Neural crest cell (in vitro differentiated cells): ENCODE data around the gene QPRT. TPM values are rescaled to one million over a fixed set of nuclear protein-coding genes. Genes with fewer than 3 reads are reported as not detected.
"Not testable (repeated sequence)": the region's sequence is repeated elsewhere in the genome, so short reads cannot be mapped to it uniquely, and the experiment has no call there.

ENCODE experiments used
- DNase-seq: peaks from one replicate; pipeline ENCODE4 v3.0.0; 2021; ENCODE audit warnings: low read depth, mixed read lengths, low spot score
- H3K27ac Mint-ChIP-seq: one replicate; pipeline ENCODE4 v1.8.0; 2021; ENCODE audit warnings: mild to moderate bottlenecking, mixed read lengths; ENCODE audit not compliant: unreplicated experiment
- H3K27me3 Mint-ChIP-seq: 2 replicates; pipeline ENCODE4 v1.8.0; 2021; ENCODE audit warnings: low read depth, mild to moderate bottlenecking, mixed read lengths
- H3K36me3 Mint-ChIP-seq: 2 replicates; pipeline ENCODE4 v1.8.0; 2021; ENCODE audit warnings: low read depth, mild to moderate bottlenecking, mixed read lengths
- H3K4me1 Mint-ChIP-seq: 2 replicates; pipeline ENCODE4 v1.8.0; 2021; ENCODE audit warnings: mixed read lengths
- H3K4me3 Mint-ChIP-seq: one replicate; pipeline ENCODE4 v1.8.0; 2021; ENCODE audit warnings: mild to moderate bottlenecking, mixed read lengths
- H3K9me3 Mint-ChIP-seq: 2 replicates; pipeline ENCODE4 v1.8.0; 2021; ENCODE audit warnings: mixed read lengths
- total RNA-seq: library from RNA; stranded (reverse); gene quantifications from 2 replicates; pipeline ENCODE4 v1.2.1, GENCODE V29; 2021
- TF ChIP-seq, protein P1 (sequence below): fragments of 200-600 bp; sonication (generic); conservative IDR thresholded peaks from 2 replicates; pipeline ENCODE4 v1.5.0; 2021; ENCODE audit warnings: antibody characterized with exemption, mild to moderate bottlenecking

The QPRT gene
- total RNA-seq, 1 donor from 2014 or later, result 77.3 TPM

DNA sequence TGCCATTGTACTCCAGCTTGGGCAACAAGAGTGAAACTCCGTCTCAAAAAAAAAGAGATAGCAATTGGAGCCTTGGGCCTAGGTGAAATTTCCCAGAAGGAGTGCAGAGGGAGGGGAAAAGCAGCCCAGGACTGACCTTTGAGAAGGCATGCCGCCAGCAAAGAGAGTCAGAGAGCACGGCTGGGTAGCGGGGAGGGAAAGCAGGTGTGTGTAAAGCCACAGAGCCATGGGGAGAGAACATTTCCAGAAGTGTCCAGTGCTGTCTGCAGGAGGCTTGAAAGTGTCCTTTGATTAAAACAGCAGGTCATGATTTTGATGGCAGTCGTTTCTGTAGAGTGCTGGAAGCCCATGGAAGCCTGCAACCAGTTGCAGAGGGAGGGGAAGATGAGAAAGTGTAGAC, 58.7 kb downstream of the QPRT start:
- Mint-ChIP-seq H3K4me3 (no peak overlapping the region), H3K27ac (no peak overlapping the region), H3K4me1 (peaks cover 4% of the 10 kb centered on the region), H3K36me3 (no peaks in the 10 kb centered on the region), H3K9me3 (no peaks in the 10 kb centered on the region), H3K27me3 (peaks cover 3% of the 10 kb centered on the region)
- no peak for DNase-seq
- TF ChIP-seq, protein P1, sequence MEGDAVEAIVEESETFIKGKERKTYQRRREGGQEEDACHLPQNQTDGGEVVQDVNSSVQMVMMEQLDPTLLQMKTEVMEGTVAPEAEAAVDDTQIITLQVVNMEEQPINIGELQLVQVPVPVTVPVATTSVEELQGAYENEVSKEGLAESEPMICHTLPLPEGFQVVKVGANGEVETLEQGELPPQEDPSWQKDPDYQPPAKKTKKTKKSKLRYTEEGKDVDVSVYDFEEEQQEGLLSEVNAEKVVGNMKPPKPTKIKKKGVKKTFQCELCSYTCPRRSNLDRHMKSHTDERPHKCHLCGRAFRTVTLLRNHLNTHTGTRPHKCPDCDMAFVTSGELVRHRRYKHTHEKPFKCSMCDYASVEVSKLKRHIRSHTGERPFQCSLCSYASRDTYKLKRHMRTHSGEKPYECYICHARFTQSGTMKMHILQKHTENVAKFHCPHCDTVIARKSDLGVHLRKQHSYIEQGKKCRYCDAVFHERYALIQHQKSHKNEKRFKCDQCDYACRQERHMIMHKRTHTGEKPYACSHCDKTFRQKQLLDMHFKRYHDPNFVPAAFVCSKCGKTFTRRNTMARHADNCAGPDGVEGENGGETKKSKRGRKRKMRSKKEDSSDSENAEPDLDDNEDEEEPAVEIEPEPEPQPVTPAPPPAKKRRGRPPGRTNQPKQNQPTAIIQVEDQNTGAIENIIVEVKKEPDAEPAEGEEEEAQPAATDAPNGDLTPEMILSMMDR, result no peak

DNA sequence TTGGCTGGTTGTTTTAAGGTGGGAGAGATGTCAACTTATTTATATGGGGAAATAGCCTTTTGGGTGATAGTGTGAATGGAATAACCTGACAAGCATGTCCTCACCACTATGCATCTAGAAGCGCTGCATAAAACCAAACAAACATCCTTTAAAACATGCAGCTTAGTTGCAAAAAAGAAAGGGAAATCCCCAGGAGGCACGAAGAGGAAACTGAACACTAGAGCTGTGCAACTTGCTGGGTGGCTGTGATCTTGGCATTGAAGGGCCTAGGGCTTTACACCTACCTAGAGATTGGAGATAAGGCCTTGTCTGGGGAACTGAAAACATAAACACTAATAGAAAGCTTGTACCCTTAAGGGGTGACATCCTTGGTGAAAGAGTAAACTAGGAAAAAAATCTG, 59.5 kb downstream of the QPRT start:
- no peak overlapping the region for H3K27ac Mint-ChIP-seq
- DNase-seq, result no peak
- H3K4me1 Mint-ChIP-seq, result peaks cover 4% of the 10 kb centered on the region
- no peaks in the 10 kb centered on the region for H3K36me3 Mint-ChIP-seq
- no peak overlapping the region for H3K4me3 Mint-ChIP-seq
- TF ChIP-seq, protein P1, result no peak
- H3K9me3 Mint-ChIP-seq, result no peaks in the 10 kb centered on the region
- peaks cover 3% of the 10 kb centered on the region for H3K27me3 Mint-ChIP-seq

DNA sequence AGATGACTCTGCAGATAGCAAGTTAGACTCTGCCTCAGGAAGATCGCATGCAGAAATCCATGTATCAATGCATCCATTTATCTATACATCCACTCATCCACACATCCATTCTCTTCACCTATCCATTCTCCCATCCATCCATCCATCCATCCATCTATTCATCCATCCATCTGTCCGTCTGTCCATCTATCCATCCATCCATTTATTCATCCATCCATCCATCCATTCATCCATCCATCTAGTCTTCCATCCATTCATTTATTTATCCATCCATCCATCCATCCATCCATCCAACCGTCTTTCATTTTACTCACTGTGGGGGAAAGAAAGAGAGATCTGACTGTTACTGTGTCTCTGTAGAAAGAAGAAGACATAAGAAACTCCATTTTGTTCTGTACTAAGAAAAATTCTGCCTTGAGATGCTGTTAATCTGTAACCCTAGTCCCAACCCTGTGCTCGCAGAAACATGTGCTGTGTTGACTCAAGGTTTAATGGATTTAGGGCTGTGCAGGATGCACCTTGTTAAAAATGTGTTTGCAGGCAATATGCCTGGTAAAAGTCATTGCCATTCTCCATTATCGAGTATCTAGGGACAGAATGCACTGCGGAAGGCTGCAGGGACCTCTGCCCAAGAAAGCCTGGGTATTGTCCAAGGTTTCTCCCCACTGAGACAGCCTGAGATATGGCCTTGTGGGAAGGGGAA, 61.1 kb downstream of the QPRT start:
- not testable (repeated sequence) for DNase-seq, H3K27ac Mint-ChIP-seq, H3K4me1 Mint-ChIP-seq, H3K4me3 Mint-ChIP-seq, H3K9me3 Mint-ChIP-seq, H3K27me3 Mint-ChIP-seq, H3K36me3 Mint-ChIP-seq

DNA sequence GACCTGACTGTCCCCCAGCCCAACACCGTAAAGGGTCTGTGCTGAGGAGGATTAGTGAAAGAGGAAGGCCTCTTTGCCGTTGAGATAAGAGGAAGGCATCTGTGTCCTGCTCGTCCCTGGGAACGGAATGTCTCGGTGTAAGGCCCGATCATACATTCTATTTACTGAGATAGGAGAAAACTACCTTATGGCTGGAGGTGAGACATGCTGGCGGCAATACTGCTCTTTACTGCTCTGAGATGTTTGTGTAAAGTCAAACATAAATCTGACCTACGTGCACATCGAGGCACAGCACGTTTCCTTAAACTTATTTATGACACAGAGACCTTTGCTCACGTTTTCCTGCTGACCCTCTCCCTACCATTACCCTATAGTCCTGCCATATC, 61.6 kb downstream of the QPRT start:
- H3K27ac Mint-ChIP-seq, H3K36me3 Mint-ChIP-seq: not testable (repeated sequence)

DNA sequence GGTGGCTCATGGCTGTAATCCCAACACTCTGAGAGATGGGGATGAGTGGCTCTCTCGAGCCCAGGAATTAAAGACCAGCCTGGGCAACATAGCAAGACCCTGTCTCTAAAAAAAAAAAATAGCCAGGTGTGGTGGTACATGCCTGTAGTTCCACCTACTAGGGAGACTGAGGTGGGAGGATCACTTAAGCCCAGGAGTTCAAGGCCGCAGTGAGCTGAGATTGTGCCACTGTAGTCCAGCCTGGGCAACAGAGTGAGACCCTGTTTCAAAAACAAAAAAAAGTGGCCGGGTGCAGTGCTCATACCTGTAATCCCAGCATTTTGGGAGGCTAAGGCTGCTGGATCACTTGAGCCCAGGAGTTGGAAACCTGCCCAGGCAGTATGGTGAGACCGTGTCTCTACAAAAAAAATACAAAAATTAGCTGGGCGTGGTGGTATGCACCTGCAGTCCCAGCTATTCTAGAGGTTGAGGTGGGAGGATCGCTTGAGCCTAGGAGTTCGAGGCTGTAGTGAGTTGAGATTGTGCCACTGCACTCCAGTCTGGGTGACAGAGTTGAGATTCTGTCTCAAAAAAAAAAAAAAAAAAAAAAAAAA, 63.8 kb downstream of the QPRT start:
- H3K4me3 Mint-ChIP-seq, result no peak overlapping the region

More for the DNA sequence above, 61.6 kb downstream of the QPRT start:
- not testable (repeated sequence) for H3K4me3 Mint-ChIP-seq, H3K27me3 Mint-ChIP-seq, H3K9me3 Mint-ChIP-seq, H3K4me1 Mint-ChIP-seq, DNase-seq

DNA sequence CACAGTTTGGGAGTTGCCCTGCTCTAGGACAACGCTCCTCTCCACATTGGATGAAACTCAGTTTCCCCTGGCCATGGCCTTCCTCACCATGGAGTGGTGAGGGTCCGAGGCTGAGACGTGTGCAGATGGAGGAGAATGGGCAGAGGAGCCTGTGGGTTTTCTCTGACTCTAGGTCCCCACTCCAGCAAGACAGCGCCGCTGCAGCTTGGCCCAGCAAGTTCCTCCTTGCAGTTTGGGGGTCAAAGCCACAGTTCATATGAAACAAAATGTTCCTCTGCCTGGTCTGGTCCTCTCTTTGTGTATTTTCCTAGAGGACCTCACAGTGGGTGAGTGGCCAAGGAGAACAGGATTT, 64.5 kb downstream of the QPRT start:
- Mint-ChIP-seq H3K36me3 (no peaks in the 10 kb centered on the region), H3K27ac (no peak overlapping the region), H3K4me1 (peaks cover 4% of the 10 kb centered on the region), H3K4me3 (no peak overlapping the region), H3K27me3 (peaks cover 3% of the 10 kb centered on the region), H3K9me3 (no peaks in the 10 kb centered on the region)
- TF ChIP-seq, protein P1, result no peak
- no peak for DNase-seq

More for the DNA sequence above, 63.8 kb downstream of the QPRT start:
- TF ChIP-seq, protein P1, result no peak
- H3K36me3 Mint-ChIP-seq, result no peaks in the 10 kb centered on the region
- peaks cover 3% of the 10 kb centered on the region for H3K27me3 Mint-ChIP-seq
- peaks cover 4% of the 10 kb centered on the region for H3K4me1 Mint-ChIP-seq
- H3K9me3 Mint-ChIP-seq, result no peaks in the 10 kb centered on the region
- no peak overlapping the region for H3K27ac Mint-ChIP-seq
- DNase-seq, result no peak
